ENCODE results near the gene FMN2.
"Not testable (repeated sequence)": the region's sequence is repeated elsewhere in the genome, so short reads cannot be mapped to it uniquely, and the experiment has no call there.

FMN2 gene

DNA sequence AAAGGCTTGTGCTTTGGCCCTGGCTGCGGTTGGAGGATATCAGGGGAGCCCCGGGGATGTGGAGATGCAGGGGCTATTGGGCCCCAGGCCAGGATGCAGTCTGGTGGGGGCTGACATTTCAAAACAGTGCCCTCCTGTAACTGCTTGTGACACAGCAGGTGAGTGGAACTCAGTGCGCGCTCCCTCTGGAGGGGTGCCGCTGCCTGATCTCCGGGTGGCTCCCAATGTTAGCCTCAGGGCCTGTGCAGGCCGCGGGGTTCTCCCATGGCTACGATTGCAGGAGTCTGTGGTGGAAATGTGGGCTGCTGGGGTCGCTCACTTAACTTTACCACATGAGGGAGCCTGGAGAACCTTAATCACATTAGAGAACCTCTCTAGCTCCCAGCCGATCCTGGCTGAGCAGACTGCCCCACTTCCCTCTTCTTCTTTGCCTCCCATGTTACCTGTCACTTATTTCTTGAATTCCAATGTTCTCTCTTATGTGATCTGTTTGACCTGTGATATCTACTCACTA, 163.2 kb downstream of the FMN2 start:
- no peak for DNase-seq (ENCODE audit: low read depth in 3 of 3)

DNA sequence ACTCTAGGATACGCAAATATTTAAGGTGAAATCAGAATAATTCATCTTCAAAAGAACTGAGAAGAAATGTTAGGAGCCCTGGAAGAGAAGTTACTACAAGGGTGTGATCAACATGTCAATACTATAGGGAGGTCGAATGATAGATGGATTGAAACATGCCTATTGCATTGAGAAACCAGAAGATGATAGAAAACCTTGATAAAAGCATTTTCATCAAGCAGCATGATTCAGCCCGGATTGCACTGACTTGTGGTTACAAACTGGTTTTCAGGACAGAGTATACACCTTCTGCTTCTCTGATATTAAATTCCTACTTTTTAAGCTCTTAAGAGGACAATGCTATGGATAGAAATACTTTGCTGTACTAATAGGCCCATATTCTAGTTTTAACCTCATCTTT, 164.2 kb downstream of the FMN2 start:
- DNase-seq (ENCODE audit: low read depth in 3 of 3): no peak

DNA sequence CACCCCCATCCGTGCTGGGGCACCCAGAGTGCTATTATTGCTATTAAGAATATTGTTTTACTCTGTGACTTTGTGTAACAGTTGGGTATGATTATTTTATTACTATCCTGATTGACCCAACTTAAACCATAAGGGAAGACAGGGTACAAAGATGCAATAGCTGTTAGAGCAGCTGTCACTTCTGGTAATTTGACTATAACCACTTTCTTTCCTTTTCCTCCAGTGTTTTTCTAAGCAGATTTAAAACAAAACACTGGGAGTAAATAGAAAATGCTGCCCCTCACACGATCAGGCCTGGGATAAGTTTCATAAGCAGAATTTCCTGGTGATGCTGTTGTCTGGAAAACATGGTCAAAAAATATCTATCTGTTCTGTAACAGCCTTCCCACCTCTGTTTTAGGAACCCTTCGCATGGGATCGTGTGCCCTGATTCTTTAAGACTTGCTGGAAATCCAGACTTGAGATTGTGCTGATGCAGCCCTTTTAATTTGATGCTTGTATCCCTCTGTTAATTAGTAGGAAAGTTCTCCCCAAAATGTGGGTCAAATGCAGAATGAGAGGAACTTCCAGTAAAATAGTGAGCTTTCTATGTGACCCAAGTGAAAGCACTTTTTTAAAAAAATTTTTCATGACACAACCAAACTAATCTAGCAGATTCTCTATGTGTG, 165.3 kb downstream of the FMN2 start:
- no peak for DNase-seq (ENCODE audit: low read depth in 3 of 3)

DNA sequence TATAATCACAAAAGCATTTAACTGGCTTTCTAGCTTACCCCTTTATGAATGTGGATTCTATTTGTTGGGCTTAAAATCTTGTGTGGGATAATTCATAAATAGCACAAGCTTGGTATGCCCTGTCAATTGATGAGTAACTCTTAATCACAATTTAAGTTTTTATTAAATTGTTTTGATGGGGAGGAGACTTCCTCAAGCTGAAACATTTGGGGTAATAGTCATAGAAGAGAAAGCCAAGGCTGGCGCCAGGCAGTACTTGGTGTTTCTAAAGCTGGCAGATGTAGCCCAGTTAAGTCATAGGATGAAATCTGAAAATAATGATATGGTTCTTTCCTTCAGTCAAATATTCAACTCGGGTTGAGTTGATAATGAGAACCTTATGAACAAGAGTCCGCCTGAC, 167.2 kb downstream of the FMN2 start:
- DNase-seq (ENCODE audit: low read depth in 3 of 3): no peak

DNA sequence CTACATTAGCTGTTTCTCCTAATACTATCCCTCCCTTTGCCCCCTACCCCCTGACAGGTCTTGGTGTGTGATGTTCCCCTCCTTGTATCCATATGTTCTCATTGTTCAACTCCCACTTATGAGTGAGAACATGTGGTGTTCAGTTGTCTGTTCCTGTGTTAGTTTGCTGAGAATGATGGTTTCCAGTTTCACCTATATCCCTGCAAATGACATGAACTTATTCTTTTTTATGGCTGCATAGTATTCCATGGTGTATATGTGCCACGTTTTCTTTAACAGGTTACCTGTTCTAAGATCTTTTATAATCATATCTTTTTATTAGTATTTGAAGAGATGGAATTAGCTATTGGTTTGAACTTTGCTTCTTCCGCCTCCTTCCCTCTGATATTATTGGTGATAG, 172.8 kb downstream of the FMN2 start:
- DNase-seq (ENCODE audit: low read depth in 3 of 3): not testable (repeated sequence)

DNA sequence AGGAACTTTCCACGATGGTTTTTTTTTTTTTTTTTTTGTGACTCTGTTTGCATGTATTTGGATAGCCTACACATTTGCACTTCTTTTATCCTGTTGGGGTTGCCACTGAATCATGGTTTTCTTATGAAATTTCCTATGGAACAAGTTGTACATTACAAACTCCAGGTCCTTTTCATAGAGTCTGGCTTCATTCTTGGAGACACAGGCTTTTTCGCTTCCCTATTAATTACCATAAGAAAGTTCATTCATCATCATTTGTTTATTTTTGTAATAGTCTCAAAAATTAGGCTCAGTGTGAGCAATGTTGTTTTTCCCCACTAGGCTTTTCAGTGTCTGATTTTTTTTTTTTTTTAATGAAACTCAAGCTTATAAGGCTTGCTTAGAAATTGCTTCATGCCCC, 179.4 kb downstream of the FMN2 start:
- DNase-seq (ENCODE audit: low read depth in 3 of 3): no peak

DNA sequence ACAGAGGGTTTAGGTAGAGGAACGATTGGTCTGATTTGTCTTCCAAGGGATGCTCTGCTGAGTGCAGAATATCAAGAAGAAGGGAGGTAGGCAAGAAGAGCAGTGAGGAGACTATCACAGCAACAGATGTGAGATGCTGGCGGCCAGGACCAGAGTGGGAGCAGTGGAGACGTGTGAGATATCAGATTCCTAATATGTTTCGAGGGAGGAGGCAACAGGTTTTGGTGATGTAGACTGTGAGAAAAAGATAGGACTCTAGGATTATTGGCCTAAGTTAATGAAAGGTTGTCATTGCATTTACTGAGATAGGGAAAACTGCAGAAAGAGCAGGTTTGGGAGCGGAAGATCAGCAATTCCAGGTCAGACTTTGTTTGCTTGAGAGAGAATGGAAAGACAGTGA, 182.9 kb downstream of the FMN2 start:
- no peak for DNase-seq (ENCODE audit: low read depth in 3 of 3)

DNA sequence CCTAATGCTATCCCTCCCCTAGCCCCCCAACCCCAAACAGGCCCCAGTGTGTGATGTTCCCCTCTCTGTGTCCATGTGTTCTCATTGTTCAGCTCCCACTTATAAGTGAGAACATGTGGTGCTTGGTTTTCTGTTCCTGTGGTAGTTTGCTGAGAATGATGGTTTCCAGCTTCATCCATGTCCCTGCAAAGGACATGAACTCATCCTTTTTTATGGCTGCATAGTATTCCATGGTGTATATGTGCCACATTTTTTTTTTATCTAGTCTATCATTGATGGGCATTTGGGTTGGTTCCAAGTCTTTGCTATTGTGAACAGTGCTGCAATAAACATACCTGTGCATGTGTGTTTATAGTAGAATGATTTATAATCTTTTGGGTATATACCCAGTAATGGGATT, 183.5 kb downstream of the FMN2 start:
- DNase-seq (ENCODE audit: low read depth in 3 of 3): not testable (repeated sequence)

DNA sequence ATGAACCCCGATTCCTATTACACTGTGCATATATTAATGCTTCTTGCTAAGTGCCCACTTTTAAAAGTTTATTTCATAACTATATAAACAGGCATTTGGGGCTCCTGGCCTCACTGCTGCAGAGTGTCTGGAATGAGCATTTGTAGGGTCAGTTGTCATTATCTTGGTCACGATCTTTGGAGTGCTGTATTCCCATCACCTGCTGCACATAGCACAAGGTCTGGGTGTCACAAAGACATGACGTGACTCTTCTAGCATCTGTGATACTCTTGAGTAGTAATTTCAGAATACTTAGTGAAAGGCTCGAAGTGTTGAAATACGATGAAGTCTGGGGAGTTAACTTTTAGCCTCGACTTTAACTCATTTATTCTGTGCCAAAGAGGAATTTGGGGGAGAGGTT, 186.4 kb downstream of the FMN2 start:
- DNase-seq (ENCODE audit: low read depth in 3 of 3): no peak

DNA sequence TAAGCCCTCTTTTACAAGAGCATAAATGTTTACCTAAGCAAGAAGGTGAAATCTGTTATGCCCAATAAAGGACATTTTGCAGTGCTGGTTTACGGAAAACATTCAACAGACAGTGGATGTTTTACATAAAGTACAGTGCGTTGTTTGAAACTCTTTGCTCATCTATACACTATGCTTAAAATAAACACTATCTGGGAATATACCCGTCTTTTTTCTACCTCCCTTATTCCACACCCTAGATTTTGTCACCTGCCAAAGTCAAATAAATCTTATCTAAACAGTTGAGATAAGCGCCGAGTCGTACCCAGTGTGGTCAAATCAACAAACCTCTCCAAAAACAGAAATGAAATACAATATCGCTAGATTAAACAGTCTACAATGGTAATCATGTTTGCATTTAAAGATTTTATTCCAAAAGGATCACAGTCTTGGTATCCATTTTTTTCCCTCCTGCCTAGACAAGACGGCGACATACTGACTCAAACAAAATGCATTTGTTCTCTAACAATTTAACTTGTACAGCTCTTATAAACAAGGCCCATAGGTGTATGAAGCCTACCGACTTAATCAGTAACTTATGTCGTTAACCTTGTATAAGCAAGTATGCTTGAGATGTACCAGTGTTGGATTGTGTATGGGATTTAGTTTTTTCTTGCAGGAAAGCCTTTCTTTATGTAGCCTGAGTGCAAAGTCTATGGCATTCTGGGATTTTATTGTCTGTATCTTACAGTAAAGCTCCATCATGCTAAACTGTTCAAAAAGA, 189.1 kb downstream of the FMN2 start:
- DNase-seq (ENCODE audit: low read depth in 3 of 3): no peak

DNA sequence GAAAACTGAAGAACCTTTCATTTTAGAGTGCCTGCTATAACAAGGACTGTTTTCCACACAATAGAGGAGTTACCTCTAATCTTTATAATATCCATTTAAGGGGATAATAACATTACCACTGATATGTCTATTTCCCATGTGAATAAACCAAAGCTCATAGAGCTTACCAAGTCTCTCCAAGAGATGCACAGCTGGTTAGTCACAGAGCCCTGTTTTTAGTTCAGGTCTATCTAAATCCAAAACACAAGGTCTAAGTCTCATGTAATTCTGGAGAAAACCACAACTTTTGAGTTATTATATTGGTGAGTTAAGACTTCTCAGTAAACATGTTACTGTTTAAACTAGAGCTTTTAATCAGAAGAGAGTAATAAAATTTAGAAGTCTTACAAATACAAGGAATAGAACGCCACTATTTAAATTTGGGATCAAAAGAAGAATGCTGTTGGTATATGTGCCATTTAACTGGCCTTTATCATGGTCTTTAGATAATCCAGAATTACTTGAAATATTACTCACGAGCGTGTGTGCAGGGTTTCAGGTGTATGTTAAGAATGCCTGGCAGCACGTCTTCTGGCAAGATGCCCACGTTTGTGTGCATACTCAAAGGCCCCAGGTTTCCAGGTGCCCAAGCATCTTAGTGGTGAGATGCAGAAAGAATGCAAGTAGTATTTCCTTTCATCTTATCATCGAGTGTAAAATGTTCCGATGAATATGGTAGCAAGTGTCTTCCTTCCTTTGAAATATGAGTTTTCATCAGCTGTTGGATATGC, 190.6 kb downstream of the FMN2 start:
- no peak for DNase-seq (ENCODE audit: low read depth in 3 of 3)

DNA sequence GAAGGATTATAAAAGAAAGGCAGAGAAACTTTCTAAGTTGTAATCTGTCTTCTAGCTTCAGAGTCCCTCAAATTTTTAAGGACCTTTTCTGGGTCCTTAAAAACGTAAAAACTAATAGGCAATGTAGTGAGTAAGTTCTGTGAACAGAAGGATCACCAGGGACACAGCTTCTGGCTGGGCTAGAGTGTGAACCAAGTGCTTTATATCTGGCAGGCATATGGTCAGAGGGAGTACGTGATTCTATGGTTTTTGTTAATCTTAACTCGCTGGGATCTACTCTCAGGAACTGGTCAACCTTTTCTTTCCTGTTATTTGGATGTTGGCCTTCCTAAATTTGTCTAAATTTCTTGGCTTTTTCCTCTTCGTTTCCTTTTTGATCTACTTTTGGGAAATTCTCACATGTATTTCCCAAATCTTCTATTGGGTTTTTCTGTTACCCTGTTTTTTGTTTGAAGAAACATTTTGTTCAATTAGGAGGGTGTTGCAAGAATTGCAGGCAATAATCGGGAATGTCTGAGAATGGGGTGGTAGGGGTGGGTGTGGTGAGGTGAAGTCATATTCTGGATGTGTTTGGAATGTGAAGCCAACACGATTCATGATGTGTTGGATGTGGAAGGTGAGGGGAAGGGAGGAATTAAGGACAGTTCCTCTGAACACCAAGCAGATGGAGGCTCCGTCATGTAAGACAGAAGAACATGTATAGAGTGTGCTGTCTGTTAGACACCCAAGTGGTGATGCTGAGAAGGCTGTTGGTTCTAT, 193.2 kb downstream of the FMN2 start:
- DNase-seq (ENCODE audit: low read depth in 3 of 3): no peak

DNA sequence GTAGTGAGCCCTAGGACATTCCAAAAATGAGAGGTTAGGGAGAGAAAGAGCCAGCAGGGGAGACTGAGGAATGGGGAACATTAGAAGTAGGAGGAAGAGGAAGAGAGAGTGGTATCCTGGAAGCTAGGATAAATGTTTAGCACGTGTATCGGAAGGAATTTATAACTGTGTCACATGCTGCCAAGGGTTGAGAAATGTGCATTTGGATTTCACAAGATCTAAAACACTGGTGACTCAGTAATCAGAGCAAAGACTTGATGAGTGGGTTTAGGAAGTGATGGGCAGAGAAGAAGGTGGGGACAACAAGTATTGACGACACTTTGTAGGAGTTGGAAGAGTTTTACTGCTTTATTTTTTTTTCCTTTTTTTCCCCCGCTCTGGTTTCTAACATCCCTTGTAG, 193.9 kb downstream of the FMN2 start:
- no peak for DNase-seq (ENCODE audit: low read depth in 3 of 3)

DNA sequence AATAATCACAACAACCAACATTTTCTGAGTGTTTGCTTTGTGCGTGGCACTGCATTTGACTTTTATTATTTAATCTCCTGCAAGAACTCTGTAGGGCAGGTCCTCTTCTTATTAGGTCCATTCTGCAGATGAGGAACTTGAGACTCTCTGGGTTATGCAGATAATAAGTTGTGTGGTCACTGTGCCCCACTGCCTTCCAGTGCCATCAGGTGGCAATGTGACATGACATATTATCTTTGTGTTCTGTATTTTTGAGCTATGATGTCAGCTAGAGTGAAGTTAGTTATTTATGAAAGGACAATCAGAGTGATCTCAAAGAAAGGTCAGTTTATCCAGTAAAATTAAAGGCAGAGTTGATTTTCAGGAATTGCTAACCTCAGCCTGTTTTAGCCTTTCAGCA, 196.0 kb downstream of the FMN2 start:
- no peak for DNase-seq (ENCODE audit: low read depth in 3 of 3)

DNA sequence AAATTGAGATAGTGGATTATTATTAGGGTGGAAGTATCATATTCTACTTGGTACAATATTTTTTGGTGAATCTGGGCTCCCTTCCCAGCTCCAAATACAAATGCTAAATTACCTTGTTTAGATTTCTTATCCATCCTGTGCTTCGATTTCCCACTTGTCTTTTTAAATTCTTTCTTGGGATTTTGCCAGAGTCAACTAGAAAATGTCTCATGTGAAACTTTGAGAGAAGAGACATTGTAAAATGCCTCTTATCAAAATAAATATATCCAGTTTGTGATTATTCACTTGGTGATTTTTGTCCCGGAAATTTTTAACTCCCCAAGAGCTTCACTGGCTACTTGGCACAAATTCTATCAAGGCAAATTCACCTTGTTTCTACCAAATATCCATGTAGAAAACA, 202.0 kb downstream of the FMN2 start:
- no peak for DNase-seq (ENCODE audit: low read depth in 3 of 3)

DNA sequence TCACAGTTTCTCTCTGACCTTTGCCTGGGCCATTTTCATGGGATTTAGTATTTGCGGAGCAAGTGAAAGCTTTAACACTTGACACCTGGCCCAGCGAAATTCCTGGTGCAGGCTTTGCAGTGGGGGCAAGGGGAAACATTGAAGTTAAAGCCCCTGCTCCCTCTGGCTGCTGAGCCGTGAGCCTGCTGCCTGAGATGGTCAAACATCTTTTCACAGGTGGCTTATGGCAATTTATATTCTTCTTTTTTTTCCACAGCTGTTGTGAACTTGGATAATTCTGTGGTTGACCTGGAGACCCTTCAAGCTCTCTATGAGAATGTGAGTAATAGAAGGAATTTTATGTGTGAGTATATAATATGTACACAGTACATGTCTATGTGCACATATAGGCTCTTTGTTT, 202.9 kb downstream of the FMN2 start:
- no peak for DNase-seq (ENCODE audit: low read depth in 3 of 3)

DNA sequence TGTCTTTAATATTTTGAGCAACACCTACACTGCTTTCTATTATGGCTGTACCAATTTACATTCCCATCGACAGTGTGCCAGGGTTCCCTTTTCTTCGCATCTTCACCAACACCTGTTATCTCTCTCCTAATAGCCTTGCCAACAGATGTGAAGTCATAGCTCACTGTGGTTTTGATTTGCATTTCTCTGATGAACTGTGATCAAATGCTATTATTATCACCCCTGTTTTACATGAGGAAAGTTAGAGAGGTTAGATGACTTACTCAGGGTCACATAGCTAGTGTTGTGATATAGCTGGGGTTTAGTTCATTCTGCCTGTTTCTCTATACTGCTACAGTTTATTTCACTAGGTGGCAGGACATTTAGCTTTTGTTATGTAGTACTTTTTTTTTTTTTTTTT, 204.1 kb downstream of the FMN2 start:
- no peak for DNase-seq (ENCODE audit: low read depth in 3 of 3)

DNA sequence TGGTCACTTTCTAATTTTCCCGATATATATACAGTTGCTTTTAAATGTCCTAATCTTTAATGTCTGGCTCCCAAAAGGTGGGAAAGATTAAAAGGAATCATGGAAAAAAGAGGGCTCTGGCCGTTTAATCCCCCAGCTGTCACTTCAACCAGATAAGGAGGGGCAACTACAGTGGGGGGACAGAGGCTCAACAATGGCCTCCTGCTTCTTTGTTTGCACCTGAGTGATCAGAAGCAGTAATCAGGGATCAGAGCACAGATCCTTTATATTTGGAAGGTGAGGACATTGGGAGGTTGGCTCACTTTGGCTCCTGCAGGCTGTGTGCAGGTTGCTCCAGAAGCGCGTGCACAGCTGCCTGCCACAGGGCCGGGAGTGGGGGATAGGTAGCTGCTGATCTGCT, 212.8 kb downstream of the FMN2 start:
- DNase-seq (ENCODE audit: low read depth in 3 of 3): no peak

DNA sequence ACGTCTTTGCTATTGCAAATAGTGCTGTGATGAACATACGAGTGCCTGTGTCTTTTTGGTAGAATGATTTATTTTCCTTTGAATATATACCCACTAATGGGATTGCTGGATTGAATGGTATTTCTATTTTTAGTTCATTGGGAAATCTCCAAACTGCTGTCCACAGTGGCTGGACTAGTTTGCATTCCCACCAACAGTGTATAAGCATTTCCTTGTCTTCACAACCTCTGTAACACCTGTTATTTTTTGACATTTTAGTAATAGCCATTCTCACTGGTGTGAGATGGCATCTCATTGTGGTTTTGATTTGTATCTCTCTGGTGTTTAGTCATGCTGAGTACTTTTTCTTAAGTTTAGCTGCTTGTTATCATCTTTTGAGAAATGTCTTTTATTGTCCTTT, 215.0 kb downstream of the FMN2 start:
- no peak for DNase-seq (ENCODE audit: low read depth in 3 of 3)

DNA sequence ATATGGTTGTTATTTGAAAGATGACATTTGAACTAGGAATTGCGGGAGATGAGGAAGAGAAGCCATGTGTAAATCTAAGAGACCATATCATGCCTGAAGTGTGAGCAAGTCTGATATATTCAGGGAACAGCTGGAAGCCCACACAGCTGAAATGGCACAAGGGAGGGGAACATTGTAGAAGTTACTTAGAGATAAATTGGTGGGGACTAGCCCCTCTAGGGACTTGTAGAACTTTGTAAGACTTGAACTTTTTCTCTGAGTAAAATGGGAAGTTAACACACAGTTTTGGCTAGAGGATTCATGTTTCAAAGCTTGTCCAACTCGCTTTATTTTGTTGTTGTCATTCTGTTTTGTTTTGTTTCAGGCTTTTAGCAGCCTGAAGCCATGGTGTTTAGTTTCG, 216.4 kb downstream of the FMN2 start:
- DNase-seq (ENCODE audit: low read depth in 3 of 3): no peak

DNA sequence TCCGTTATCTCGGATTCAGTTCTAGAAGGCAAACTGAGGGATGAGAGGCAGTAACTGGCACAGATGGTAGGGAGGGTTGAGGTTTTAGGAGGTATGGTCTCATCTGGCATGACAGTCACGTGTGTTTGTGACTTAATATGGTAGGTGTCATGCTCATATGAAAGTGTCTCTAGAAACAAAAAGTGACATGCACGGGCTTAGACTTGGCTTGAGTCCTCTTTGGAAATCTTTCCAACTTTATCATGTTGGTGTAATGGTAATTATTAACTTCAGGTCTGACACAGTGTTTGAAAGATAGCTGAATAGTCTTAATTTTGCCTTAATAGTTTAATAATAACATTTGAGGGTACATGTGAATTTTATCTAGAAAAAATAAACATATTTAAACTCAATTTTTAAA, 218.1 kb downstream of the FMN2 start:
- no peak for DNase-seq (ENCODE audit: low read depth in 3 of 3)

Data from stimulated activated CD4-positive, alpha-beta T cell treated with anti-CD3 and anti-CD28 coated beads, TNF-alpha, amount 100 ng/mL, for 24 hours (primary cell).